ENCODE results near the gene ATP8B3.

- TF ChIP-seq, protein P1, sequence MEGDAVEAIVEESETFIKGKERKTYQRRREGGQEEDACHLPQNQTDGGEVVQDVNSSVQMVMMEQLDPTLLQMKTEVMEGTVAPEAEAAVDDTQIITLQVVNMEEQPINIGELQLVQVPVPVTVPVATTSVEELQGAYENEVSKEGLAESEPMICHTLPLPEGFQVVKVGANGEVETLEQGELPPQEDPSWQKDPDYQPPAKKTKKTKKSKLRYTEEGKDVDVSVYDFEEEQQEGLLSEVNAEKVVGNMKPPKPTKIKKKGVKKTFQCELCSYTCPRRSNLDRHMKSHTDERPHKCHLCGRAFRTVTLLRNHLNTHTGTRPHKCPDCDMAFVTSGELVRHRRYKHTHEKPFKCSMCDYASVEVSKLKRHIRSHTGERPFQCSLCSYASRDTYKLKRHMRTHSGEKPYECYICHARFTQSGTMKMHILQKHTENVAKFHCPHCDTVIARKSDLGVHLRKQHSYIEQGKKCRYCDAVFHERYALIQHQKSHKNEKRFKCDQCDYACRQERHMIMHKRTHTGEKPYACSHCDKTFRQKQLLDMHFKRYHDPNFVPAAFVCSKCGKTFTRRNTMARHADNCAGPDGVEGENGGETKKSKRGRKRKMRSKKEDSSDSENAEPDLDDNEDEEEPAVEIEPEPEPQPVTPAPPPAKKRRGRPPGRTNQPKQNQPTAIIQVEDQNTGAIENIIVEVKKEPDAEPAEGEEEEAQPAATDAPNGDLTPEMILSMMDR (IDR thresholded peaks at IDR 0.05), result no peak
- TF ChIP-seq POLR2A (IDR thresholded peaks at IDR 0.05), result no peak
Measured at GRCh38 chr19:1837222-1837565, 25.1 kb upstream of the ATP8B3 start.

Measured in heart left ventricle (tissue), 13 donors.